G401 (cell line): ENCODE results near the gene S100A6. TPM values are rescaled to one million over a fixed set of nuclear protein-coding genes. Genes with fewer than 3 reads are reported as not detected.
A peak's percentile ranks its signal among the peaks of the same experiment; 100 is the strongest.
"Not testable (repeated sequence)": the region's sequence is repeated elsewhere in the genome, so short reads cannot be mapped to it uniquely, and the experiment has no call there.

Experiments
- DNase-seq: peaks from one replicate; pipeline ENCODE4 v3.0.0-alpha.2; 2015; ENCODE audit warnings: low spot score
- in situ Hi-C: cut with HindIII; loops from 2 replicates; pipeline ENCODE4 v1.10.0; 2016; ENCODE audit warnings: low sequenced_read_pairs, mixed read lengths
- total RNA-seq: library from RNA; depleted of rRNA; stranded (reverse); fragments of >200 nt; shearing (Covaris generic); gene quantifications from 2 replicates; pipeline ENCODE4 v1.2.3, GENCODE V29; 2014

The S100A6 gene
- total RNA-seq, 1 experiment from 2014 or later, result 308 TPM

DNA sequence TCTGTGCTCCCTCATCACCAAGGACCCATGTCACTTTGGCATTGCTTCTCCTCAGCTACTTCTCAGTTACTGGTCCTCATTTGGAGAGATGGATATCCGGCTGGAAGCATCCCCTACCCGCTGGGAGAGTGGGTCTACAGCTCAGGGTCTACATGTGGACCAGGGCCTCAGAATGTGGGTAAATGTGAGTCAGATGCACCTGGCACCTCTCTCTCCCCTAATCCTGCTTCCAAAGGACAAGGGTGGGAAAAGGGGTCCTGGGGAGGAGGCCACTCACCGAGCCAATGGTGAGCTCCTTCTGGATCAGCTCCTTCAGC is 908 bp downstream of the S100A6 start:
- no peak for DNase-seq
- in situ Hi-C loops, result no loop called here

- DNase-seq, result peak; percentile 30
- in situ Hi-C loops, result no loop called here
These were observed 1.4 kb downstream of the S100A6 start for GRCh38 chr1:153534226-153534924.

DNA sequence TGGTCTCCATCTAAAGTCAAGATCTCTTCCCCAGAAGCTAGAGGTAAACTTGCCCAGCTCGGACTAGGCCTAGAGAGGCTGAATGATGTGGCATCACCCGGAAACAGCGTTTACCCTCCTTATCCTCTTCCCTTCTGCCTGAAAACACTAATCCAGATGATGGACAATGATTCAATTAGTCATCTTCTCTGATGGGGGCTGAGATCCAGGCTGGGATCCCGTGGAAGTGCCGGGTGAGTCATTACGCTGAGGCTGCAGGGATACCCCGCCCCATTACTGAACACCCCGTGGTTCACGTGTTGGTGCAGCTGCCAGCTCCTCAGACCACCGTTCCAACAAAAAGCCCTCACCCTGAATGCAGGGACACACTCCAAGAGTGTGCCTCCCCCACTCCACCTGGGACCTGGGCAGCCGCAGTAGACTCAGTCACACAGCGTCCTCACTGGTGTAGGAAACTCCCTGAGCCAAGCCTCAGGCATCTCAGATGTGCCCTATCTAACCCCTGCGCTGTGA is 2.0 kb downstream of the S100A6 start:
- DNase-seq, result peak; percentile 43
- in situ Hi-C loops, result no loop called here

GRCh38 chr1:153532769-153533599 is 2.8 kb downstream of the S100A6 start:
- in situ Hi-C loops, result no loop called here
- DNase-seq, result peak; percentile 93

DNA sequence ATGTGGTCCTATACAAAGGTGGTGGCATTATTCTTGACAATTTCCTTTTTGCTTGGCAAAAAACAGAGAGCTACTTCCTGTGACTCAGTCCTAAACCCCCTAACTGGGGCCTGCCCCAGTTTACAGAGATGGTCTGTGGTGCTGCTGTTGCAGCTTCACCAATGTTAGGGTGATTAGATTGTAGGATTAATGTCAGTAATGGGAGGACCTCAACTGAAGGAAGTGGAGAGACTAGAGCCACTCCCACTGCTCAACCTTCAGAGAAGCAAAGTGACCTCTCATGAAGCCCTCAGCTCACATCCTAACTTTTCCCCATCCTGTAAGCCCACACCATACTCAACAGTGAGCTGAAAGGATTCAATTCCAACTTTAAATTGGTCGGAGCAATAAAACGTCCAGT is 3.6 kb downstream of the S100A6 start:
- no peak for DNase-seq
- in situ Hi-C loops, result no loop called here

GRCh38 chr1:153531638-153532037 is 4.2 kb downstream of the S100A6 start:
- in situ Hi-C loops, result no loop called here
- no peak for DNase-seq

GRCh38 chr1:153527683-153528040 is 8.1 kb downstream of the S100A6 start:
- in situ Hi-C loops, result no loop called here
- DNase-seq, result peak; percentile 53

DNA sequence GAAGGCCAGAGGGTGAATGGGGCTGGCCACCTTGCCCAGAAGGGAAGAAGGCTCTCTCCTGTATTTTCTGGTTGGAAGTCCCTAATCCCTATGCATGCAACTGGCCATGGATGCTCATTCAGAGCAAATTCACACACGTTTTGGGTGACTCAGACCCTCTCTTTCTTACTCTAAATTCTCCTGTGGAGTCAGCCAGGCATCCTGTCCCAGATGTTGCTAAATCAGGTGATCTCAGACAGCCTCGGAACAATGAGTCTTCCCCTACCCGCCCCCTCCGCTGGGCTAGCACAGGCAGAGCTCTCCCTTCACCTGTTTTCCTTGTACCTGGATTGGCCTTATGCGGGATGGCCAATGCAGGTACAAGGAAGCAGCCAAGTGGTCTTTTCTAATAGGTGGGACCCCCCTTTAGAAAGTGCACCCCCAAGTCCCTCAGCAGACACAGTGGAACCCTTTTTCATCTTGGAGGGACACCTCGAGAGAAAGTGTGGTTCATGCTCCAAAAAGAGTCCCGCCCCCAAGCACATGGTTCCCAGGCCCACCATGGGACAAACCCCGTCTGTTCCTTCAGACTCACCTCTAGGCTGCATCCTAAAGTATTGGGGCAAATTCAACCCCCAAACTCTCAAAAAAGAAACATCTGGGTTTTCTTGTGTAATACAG is 8.6 kb downstream of the S100A6 start:
- in situ Hi-C loops, result no loop called here
- no peak for DNase-seq

GRCh38 chr1:153526132-153526543 is 9.7 kb downstream of the S100A6 start:
- in situ Hi-C loops, result no loop called here
- peak; percentile 60 for DNase-seq

DNA sequence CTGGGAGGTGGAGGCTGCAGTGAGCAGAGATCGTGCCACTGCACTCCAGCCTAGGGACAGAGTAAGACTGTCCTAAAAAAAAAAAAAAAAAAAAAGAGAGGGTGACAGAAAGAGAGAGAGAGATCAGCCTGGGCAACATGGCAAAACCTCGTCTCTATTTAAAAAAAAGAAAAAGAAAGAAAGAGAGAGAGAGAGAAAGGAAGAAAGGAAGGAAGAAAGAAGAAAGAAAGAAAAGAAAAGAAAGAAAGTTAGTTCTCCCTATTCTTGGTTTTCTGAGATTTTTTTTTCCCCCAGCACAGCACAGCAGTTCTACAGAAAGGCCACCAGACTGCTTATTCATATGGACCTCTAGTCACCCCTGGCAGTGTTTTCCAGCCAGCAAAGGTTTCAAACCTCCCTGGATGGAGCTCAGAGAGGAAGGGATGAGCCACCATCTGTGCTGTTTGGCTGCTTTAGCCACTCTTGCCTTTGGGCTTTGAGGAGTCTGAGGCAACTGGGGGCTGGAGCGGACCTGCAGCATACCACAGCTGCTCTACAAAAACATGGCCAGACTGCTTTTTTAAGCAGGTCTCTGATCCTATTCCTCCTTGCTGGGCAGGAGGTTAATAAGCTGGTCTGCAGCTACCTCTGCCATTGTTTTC is 10.6 kb downstream of the S100A6 start:
- DNase-seq, result peak; percentile 92
- in situ Hi-C loops, result no loop called here

- in situ Hi-C loops, DNase-seq: not testable (repeated sequence)
These were observed 13.3 kb downstream of the S100A6 start for GRCh38 chr1:153522353-153523048.

- in situ Hi-C loops, DNase-seq: not testable (repeated sequence)
These were observed 14.0 kb downstream of the S100A6 start for GRCh38 chr1:153521808-153522207.

DNA sequence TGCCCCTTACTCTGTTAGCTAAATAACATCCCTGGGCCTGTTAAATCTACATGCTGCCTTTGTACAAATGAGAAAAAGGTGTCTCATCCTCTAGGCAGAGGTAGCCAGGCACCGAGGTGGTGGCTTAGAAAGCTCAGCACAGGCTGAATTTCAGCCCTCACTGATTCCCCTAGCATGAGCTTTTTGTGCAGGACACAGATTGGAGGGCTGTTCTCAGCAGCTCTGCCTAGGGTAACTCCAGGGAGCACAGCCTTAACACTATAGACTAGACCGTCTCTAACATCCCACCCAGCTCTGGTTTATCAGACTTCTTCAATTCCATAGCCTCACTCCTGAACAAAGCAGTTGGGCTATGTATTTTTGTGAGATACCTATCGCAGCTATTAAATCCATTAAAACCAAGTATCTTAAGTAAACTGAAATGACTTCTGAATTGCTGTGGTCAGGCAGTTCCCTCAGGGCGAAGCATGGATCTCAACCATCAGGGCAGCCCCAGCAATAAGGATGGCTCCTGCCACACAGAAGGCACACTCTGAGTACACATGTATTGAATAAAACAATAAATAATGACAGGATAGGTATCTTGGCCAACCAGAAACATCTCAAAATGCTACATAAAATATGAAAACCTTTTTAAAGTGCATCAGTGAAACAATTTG is 14.8 kb downstream of the S100A6 start:
- no peak for DNase-seq
- in situ Hi-C loops, result no loop called here

DNA sequence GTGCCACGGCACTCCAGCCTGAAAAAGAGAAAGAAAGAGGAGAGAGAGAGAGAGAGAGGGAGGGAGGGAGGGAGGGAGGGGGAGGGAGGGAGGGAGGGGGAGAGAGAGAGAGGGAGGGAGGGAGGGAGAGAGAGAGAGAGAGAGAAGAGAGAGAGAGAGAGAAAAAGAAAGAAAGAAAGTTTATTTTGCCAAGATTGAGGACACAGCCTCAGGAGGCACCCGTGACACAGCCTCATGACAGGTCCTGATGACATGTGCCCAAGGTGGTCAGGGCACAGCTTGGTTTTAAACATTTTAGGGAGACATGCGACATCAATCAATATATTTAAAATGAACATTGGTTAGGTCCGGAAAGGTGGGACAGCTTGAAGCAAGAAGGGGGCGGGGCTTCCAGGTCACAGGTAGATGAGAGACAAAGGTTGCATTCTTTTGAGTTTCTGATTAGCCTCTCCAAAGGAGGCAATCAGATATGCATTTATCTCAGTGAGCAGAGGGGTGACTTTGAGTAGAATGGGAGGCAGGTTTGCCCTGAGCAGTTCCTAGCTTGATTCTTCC is 15.6 kb downstream of the S100A6 start:
- in situ Hi-C loops, DNase-seq: not testable (repeated sequence)

DNA sequence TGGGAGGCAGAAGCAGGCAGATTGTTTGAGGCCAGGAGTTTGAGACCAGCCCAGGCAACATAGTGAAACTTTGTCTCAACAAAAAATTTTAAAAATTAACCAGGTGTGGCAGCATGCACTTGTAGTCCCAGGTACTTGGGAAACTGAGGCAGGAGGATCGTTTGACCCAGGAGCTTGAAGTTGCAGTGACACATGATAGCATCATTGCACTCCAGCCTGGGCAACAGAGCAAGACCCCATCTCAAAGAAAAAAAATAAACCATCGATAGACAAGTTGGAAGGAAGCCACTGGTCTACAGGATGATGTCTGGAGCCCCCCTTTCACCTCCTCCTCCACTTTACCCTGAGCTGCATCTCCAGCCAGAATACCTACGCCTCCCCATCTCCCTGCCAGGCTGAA is 16.5 kb downstream of the S100A6 start:
- no peak for DNase-seq
- in situ Hi-C loops, result no loop called here

- no peak for DNase-seq
- in situ Hi-C loops, result no loop called here
These were observed 20.0 kb downstream of the S100A6 start for GRCh38 chr1:153515504-153516394.

GRCh38 chr1:153513666-153514065 is 22.1 kb downstream of the S100A6 start:
- in situ Hi-C loops, result no loop called here
- DNase-seq, result no peak
